Gastrocnemius medialis (tissue), 4 donors: Measurements from ENCODE around the gene GSTM5. TPM values are rescaled to one million over a fixed set of nuclear protein-coding genes. Genes with fewer than 3 reads are reported as not detected.
A peak's percentile ranks its signal among the peaks of the same experiment; 100 is the strongest.
"Not testable (repeated sequence)": the region's sequence is repeated elsewhere in the genome, so short reads cannot be mapped to it uniquely, and the experiment has no call there.

Source experiments
- ATAC-seq, 2 donors: fragments of 150-250 bp; one replicate each; pipeline ENCODE4 v1.9.1; 2016
- DNase-seq, 2 donors: peaks; one replicate each; pipeline ENCODE4 v3.0.0-alpha.2; 2019
- H3K27ac ChIP-seq, 4 donors: fragments of 200-600 bp; sonication (generic); 1 replicate in 1 of 4; 2 replicates in 3 of 4; pipeline ENCODE4 v1.5.1; 2016 to 2018; ENCODE audit warnings: mild to moderate bottlenecking in 2 of 4, moderate library complexity in 1 of 4
- H3K27me3 ChIP-seq, 3 donors: fragments of 200-600 bp; sonication (generic) in 2 of 3; 1 replicate in 1 of 3; 2 replicates in 2 of 3; pipeline versions ENCODE4 v1.5.1 to v1.6.0; 2016 to 2019; ENCODE audit warnings: mild to moderate bottlenecking in 1 of 3, moderate library complexity in 1 of 3
- H3K36me3 ChIP-seq, 2 donors: fragments of 200-600 bp; sonication (generic) in 1 of 2; one replicate each; pipeline ENCODE4 v1.5.1; 2017 to 2018
- H3K4me1 ChIP-seq, 2 donors: fragments of 200-600 bp; sonication (generic) in 1 of 2; one replicate each; pipeline ENCODE4 v1.5.1; 2016 to 2017; ENCODE audit warnings: mild to moderate bottlenecking in 2 of 2
- H3K4me3 ChIP-seq, 4 donors: fragments of 200-600 bp; sonication (generic) in 3 of 4; 1 replicate in 1 of 4; 2 replicates in 3 of 4; pipeline ENCODE4 v1.5.1; 2016 to 2019; ENCODE audit warnings: mild to moderate bottlenecking in 2 of 4
- H3K9me3 ChIP-seq, 3 donors: fragments of 200-600 bp; sonication (generic) in 2 of 3; 1 replicate in 1 of 3; 2 replicates in 2 of 3; pipeline ENCODE4 v1.5.1; 2016 to 2019
- POLR2A ChIP-seq, 2 donors: fragments of 450-650 bp; IDR thresholded peaks; one replicate each; pipeline ENCODE4 v1.6.1; 2017; ENCODE audit warnings: antibody characterized with exemption in 2 of 2, mild to moderate bottlenecking in 2 of 2, moderate library complexity in 2 of 2
- in situ Hi-C, 4 donors: fragments of 200-750 bp; cut with MboI; loops; one replicate each; pipeline versions ENCODE4 v1.15.0 to v1.8.0; 2017; ENCODE audit warnings: low sequenced_read_pairs in 4 of 4
- intact Hi-C: fragments of 100-400 bp; cut with DNase I; formaldehyde crosslinking; loops from one replicate; pipeline ENCODE4 v1.15.1; 2023; ENCODE audit warnings: low total_unique reads
- total RNA-seq, 4 donors: library from RNA; depleted of rRNA; stranded (reverse); fragments of >200 nt; gene quantifications; one replicate each; pipeline versions ENCODE4 v1.1.0 to v1.2.3, GENCODE V29; 2016
- TF ChIP-seq, protein P1 (sequence below), 5 experiments: fragments of 450-650 bp in 3 of 5; fragments of 200-600 bp in 2 of 5; sonication (generic) in 2 of 5; IDR thresholded peaks in 4 of 5; conservative IDR thresholded peaks in 1 of 5; 1 replicate in 4 of 5; 2 replicates in 1 of 5; pipeline ENCODE4 v1.5.1; 2016 to 2019; ENCODE audit warnings: antibody characterized with exemption in 5 of 5, mild to moderate bottlenecking in 3 of 5, moderate library complexity in 3 of 5

Gene GSTM5
- total RNA-seq, 4 donors from 2014 or later, result 0.15 to 1.9 (median 0.63) TPM

DNA sequence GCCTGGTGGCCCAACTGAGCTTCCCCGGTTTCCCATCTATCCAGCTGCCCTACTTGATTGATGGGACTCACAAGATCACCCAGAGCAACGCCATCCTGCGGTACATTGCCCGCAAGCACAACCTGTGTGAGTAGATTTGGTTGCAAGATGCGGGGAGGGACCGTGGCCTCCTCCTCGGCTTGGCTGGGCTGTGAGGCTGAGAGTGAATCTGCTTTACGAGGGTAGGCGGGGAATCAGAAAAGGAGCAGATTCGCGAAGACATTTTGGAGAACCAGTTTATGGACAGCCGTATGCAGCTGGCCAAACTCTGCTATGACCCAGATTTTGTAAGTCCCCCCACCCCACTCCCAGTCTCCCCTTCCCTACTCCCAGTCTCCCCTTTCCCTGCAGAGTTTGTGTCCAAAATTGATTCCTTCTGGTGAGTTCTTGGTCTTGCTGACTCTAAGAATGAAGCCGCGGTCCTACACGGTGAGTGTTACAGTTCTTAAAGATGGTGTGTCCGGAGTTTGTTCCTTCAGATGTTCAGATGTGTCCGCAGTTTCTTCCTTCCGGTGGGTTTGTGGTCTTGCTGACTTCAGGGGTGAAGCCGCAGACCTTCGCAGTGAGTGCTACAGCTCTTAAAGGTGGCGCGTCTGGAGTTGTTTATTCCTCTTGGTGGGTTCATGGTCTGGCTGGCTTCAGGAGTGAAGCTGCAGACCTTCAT is 42.7 kb upstream of the GSTM5 start:
- ATAC-seq (no peak), DNase-seq (no peak)
- intact Hi-C loops (no loop called here), in situ Hi-C loops (loop anchor here in 1 of 4 donors (10.0 kb wide), 1 partner anchor 315 kb away; the partner anchor contains the start of gene AHCYL1)
- TF ChIP-seq POLR2A (IDR thresholded peaks at IDR 0.05), result no peak
- TF ChIP-seq, protein P1, sequence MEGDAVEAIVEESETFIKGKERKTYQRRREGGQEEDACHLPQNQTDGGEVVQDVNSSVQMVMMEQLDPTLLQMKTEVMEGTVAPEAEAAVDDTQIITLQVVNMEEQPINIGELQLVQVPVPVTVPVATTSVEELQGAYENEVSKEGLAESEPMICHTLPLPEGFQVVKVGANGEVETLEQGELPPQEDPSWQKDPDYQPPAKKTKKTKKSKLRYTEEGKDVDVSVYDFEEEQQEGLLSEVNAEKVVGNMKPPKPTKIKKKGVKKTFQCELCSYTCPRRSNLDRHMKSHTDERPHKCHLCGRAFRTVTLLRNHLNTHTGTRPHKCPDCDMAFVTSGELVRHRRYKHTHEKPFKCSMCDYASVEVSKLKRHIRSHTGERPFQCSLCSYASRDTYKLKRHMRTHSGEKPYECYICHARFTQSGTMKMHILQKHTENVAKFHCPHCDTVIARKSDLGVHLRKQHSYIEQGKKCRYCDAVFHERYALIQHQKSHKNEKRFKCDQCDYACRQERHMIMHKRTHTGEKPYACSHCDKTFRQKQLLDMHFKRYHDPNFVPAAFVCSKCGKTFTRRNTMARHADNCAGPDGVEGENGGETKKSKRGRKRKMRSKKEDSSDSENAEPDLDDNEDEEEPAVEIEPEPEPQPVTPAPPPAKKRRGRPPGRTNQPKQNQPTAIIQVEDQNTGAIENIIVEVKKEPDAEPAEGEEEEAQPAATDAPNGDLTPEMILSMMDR (IDR thresholded peaks at IDR 0.05 in 4 of 5, conservative IDR thresholded peaks at IDR 0.05 in 1 of 5), result no peak
- Histone ChIP-seq H3K4me3 (no peak overlapping the region), H3K9me3 (no peaks in the 10 kb centered on the region), H3K4me1 (peaks cover 6 to 7% of the 10 kb centered on the region in 2 donors), H3K27me3 (no peaks in the 10 kb centered on the region), H3K27ac (no peak overlapping the region), H3K36me3 (peaks cover 0 to 5% of the 10 kb centered on the region in 2 donors)

DNA sequence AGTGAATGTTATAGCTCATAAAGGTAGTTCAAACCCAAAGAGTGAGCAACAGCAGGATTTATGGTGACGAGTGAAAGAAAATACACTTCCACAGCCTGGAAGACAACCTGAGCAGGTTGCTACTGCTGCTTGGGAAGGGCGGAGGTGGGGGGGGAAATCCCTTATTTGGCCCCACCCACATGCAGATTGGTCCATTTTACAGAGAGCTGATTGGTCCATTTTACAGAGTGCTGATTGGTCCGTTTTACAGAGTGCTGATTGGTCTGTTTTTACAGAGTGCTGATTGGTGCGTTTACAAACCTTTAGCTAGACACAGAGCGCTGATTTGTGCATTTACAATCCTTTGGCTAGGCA is 42.1 kb upstream of the GSTM5 start:
- ATAC-seq, DNase-seq, H3K9me3 ChIP-seq, H3K27ac ChIP-seq, intact Hi-C loops, H3K36me3 ChIP-seq, H3K27me3 ChIP-seq, H3K4me1 ChIP-seq, H3K4me3 ChIP-seq: not testable (repeated sequence)
- in situ Hi-C loops, result loop anchor here in 1 of 4 donors (10.0 kb wide), 1 partner anchor 315 kb away; the partner anchor contains the start of gene AHCYL1

DNA sequence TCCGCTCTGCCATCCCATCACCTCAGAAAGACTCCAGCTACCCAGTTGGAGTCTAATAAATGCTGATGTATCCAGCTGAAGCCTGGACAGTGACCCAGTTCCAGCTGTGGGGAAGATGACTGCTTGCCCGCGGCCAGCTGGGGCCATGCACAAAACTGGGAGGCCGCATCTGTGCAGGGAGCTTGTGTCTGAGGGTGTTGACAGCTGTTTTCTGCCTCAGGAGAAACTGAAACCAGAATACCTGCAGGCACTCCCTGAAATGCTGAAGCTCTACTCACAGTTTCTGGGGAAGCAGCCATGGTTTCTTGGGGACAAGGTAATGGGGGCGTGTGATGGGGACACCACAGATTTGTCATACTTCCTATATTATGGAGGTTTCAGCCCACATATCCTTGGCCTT is 41.0 kb upstream of the GSTM5 start:
- peaks cover 0 to 5% of the 10 kb centered on the region in 2 donors for H3K36me3 ChIP-seq
- peaks cover 9 to 10% of the 10 kb centered on the region in 2 donors for H3K4me1 ChIP-seq
- no peak overlapping the region for H3K27ac ChIP-seq
- DNase-seq (no peak), ATAC-seq (no peak)
- H3K9me3 ChIP-seq, result no peaks in the 10 kb centered on the region
- TF ChIP-seq, protein P1 (IDR thresholded peaks at IDR 0.05 in 4 of 5, conservative IDR thresholded peaks at IDR 0.05 in 1 of 5), result no peak
- TF ChIP-seq POLR2A (IDR thresholded peaks at IDR 0.05), result no peak
- H3K27me3 ChIP-seq, result no peaks in the 10 kb centered on the region
- intact Hi-C loops (no loop called here), in situ Hi-C loops (no loop called here)
- H3K4me3 ChIP-seq, result no peak overlapping the region

DNA sequence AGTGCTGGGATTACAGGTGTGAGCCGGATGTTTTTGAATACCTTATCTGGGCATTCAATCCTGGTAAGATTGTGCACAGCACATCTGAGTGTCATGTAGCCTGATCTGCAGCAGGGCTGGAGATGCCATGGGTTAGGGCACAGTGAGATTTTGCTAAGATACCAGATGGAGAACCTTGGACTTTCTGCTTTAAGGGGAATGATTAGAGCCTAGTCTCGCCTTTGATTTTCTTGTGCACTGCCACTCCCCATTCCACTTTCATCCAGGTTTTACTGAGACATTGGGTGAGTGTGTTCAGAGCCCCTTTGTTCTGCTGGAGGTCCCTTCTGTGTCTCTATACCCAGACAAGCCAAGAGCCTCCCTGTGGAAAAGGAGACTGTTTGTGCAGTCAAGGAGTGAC is 38.2 kb upstream of the GSTM5 start:
- H3K27ac ChIP-seq, H3K27me3 ChIP-seq, H3K36me3 ChIP-seq, ATAC-seq, H3K4me3 ChIP-seq, DNase-seq, in situ Hi-C loops, H3K9me3 ChIP-seq, intact Hi-C loops: not testable (repeated sequence)
- H3K4me1 ChIP-seq, result peaks cover 16 to 17% of the 10 kb centered on the region in 2 donors

DNA sequence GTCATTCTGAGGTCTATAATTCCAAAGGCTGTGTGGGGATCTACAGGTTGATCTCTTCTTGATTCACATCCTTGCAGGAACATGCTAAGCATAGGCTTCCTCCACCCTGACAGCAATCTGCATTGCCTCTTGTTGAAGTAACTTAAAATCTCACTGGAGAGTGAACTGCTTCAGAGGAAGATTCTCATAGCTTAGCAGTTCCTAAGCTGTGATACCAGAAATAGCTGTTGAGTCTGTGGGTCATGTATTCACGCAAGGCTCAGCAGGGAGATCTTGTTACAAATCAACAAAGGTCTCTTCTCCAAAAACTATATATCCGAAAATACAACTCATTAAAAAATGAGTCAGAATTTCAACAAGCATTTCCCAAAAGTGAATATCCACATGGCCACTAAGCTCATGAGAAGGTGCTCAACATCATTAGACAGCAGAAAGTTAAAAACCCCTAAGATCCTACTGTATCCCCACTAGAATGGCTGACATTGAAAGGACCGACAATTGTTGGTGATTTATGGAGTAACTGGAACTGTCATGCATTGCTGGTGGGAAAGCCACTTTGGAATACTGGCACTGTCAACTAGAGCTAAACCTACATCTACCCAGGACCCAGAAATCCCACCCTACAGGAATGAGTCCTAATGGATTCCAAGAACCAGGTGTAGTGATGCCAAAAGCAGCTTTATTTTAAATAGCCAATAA is 35.2 kb upstream of the GSTM5 start:
- ATAC-seq (peak; percentile 98 to 99), DNase-seq (peak in 1 of 2 donors; percentile 39)
- Histone ChIP-seq H3K4me1 (peaks cover 16 to 17% of the 10 kb centered on the region in 2 donors), H3K27ac (peak overlapping the region; percentile 79 to 86 (median 81)), H3K4me3 (peak overlapping the region in 1 of 4 donors; percentile 19)
- in situ Hi-C loops, intact Hi-C loops, H3K27me3 ChIP-seq, H3K9me3 ChIP-seq, H3K36me3 ChIP-seq: not testable (repeated sequence)

DNA sequence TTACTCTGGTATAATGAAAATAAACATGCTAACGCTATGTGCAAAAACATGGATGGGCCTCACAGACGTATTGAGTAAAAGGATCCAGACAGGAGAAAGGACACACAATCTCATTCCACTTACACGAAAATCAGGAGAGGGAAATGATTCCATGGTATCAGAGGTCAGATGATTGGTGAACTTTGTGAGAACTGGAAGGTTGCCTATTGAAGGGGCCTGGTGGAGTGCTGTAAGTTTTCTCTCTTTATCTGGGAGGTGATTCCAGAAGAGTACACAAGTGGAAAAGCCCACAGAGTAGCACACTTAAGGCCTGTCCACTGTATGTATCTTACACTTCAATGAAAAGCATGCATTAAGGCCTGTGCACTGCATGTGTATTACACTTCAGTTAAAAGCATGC is 34.6 kb upstream of the GSTM5 start:
- ATAC-seq (no peak), DNase-seq (no peak)
- intact Hi-C loops, result no loop called here
- Histone ChIP-seq H3K9me3 (no peaks in the 10 kb centered on the region), H3K27me3 (no peaks in the 10 kb centered on the region), H3K36me3 (no peaks in the 10 kb centered on the region), H3K4me1 (peaks cover 16 to 17% of the 10 kb centered on the region in 2 donors), H3K27ac (peak overlapping the region; percentile 79 to 86 (median 81)), H3K4me3 (no peak overlapping the region)
- in situ Hi-C loops, result no loop called here
- TF ChIP-seq, protein P1 (IDR thresholded peaks at IDR 0.05 in 4 of 5, conservative IDR thresholded peaks at IDR 0.05 in 1 of 5), result no peak
- TF ChIP-seq POLR2A (IDR thresholded peaks at IDR 0.05), result no peak

DNA sequence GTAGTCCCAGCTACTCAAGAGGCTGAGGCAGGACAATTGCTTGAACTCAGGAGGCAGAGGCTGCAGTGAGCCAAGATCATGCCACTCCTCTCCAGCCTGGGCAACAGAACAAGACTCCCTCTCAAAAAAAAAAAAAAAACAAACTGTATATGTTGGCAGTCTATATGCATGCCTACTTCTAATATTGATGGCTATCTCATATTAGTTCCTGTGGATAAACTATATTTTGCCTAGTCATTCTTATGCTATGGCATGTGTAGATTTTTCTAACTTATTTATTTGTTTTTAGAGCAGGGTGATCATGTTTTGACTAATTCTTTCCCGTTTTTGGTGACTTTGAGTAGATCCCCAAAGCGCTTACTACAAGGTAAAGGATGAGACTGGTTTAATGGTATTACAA is 33.4 kb upstream of the GSTM5 start:
- DNase-seq, H3K27me3 ChIP-seq, H3K4me3 ChIP-seq, intact Hi-C loops, H3K9me3 ChIP-seq, H3K36me3 ChIP-seq, ATAC-seq, in situ Hi-C loops: not testable (repeated sequence)
- H3K4me1 ChIP-seq, result peaks cover 16 to 17% of the 10 kb centered on the region in 2 donors
- peak overlapping the region in 1 of 4 donors; percentile 82 for H3K27ac ChIP-seq

DNA sequence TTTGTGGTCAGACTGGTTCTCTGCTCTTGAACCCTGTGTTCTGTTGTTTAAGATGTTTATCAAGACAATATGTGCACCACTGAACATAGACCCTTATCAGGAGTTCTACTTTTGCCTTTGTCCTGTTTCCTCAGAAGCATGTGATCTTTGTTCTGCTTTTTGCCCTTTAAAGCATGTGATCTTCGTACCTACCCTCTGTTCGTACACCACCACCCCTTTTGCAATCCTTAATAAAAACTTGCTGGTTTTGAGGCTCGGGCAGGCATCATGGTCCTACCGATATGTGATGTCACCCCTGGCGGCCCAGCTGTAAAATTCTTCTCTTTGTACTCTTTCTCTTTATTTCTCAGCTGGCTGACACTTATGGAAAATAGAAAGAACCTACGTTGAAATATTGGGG is 27.3 kb upstream of the GSTM5 start:
- H3K27ac ChIP-seq, result peak overlapping the region in 1 of 4 donors; percentile 52
- ATAC-seq, H3K9me3 ChIP-seq, H3K4me1 ChIP-seq, DNase-seq, in situ Hi-C loops, intact Hi-C loops, H3K4me3 ChIP-seq, H3K36me3 ChIP-seq, H3K27me3 ChIP-seq: not testable (repeated sequence)
